SK-N-SH (cell line): ENCODE data around the gene MUC5B. TPM values are rescaled to one million over a fixed set of nuclear protein-coding genes. Genes with fewer than 3 reads are reported as not detected.

Source experiments
- CTCF ChIA-PET: fragments of 300-600, 350-600 bp; formaldehyde crosslinking; extraction: SDS; loops from one replicate; lab custom pipeline; 2021; lab: Yijun Ruan, JAX
- POLR2A ChIA-PET: fragments of 350-600 bp; sonication (Branson Sonifier 250); formaldehyde crosslinking; extraction: SDS; loops from one replicate; lab custom pipeline; 2020; ENCODE audit warnings: antibody characterized with exemption, inconsistent platforms; lab: Yijun Ruan, JAX
- DNase-seq: peaks from one replicate; pipeline ENCODE4 v3.0.0; 2012
- H2AFZ ChIP-seq: fragments of 200-600 bp; sonication (generic); 2 replicates; pipeline ENCODE4 v1.8.1; 2016; ENCODE audit warnings: antibody characterized with exemption, mild to moderate bottlenecking, low read depth
- H3F3A ChIP-seq: fragments of 200-600 bp; sonication (generic); replicated peaks from 2 replicates; pipeline ENCODE3; 2016; ENCODE audit warnings: antibody characterized with exemption, mild to moderate bottlenecking; ENCODE audit not compliant: insufficient read depth
- H3K27ac ChIP-seq, 2 experiments: fragments of 200-500 bp in 1 of 2; fragments of 200-600 bp in 1 of 2; sonication (Bioruptor generic) in 1 of 2; sonication (generic), shearing (Covaris generic) in 1 of 2; 2 replicates each; pipeline versions ENCODE4 v1.5.1 to v1.6.1; 2014 to 2016; ENCODE audit warnings: low read depth in 2 of 2, inconsistent platforms in 1 of 2, low read length in 1 of 2, mild to moderate bottlenecking in 1 of 2, mixed read lengths in 1 of 2
- H3K27me3 ChIP-seq: fragments of 200-600 bp; sonication (generic), shearing (Covaris generic); 2 replicates; pipeline ENCODE4 v1.6.1; 2016; ENCODE audit warnings: mixed run types; ENCODE audit not compliant: insufficient read depth
- H3K36me3 ChIP-seq, 2 experiments: fragments of 200-500 bp in 1 of 2; fragments of 200-600 bp in 1 of 2; sonication (Bioruptor generic) in 1 of 2; sonication (generic) in 1 of 2; replicated peaks in 1 of 2; 2 replicates each; pipeline versions ENCODE3 to v1.5.1; 2014 to 2016; ENCODE audit warnings: low read length in 1 of 2, mild to moderate bottlenecking in 1 of 2; ENCODE audit not compliant: insufficient read depth in 2 of 2, control insufficient read depth in 1 of 2
- H3K4me1 ChIP-seq, 2 experiments: fragments of 200-500 bp in 1 of 2; fragments of 200-600 bp in 1 of 2; sonication (Bioruptor generic) in 1 of 2; sonication (generic), shearing (Covaris generic) in 1 of 2; 2 replicates each; pipeline versions ENCODE4 v1.5.1 to v1.6.1; 2014 to 2016; ENCODE audit warnings: low read depth in 1 of 2, low read length in 1 of 2, mixed run types in 1 of 2; ENCODE audit not compliant: insufficient read depth in 2 of 2, control insufficient read depth in 1 of 2
- H3K4me2 ChIP-seq: fragments of 200-600 bp; sonication (generic), shearing (Covaris generic); 2 replicates; pipeline ENCODE4 v1.6.1; 2017; ENCODE audit warnings: mixed run types
- H3K4me3 ChIP-seq, 2 experiments: fragments of 200-500 bp in 1 of 2; fragments of 200-600 bp in 1 of 2; sonication (Bioruptor generic) in 1 of 2; sonication (generic), shearing (Covaris generic) in 1 of 2; 2 replicates each; pipeline versions ENCODE4 v1.5.1 to v1.8.1; 2014 to 2016; ENCODE audit warnings: low read depth in 2 of 2, inconsistent platforms in 1 of 2, low read length in 1 of 2, mild to moderate bottlenecking in 1 of 2, mixed read lengths in 1 of 2, moderate library complexity in 1 of 2
- H3K79me2 ChIP-seq: fragments of 200-600 bp; sonication (generic); 2 replicates; pipeline ENCODE4 v1.8.1; 2017; ENCODE audit warnings: mild to moderate bottlenecking; ENCODE audit not compliant: insufficient read depth
- H3K9ac ChIP-seq: fragments of 200-600 bp; sonication (generic); 2 replicates; pipeline ENCODE4 v1.6.1; 2017; ENCODE audit warnings: mixed run types
- H3K9me2 ChIP-seq: fragments of 200-600 bp; sonication (generic); 2 replicates; pipeline ENCODE4 v1.6.1; 2017; ENCODE audit warnings: mixed run types
- H3K9me3 ChIP-seq: fragments of 200-600 bp; sonication (generic); 2 replicates; pipeline ENCODE4 v1.6.1; 2017; ENCODE audit warnings: mixed run types, mild to moderate bottlenecking, moderate library complexity
- H4K20me1 ChIP-seq: fragments of 200-600 bp; sonication (generic); 2 replicates; pipeline ENCODE4 v1.6.1; 2017; ENCODE audit warnings: mild to moderate bottlenecking, mixed run types; ENCODE audit not compliant: insufficient read depth
- CHD2 ChIP-seq: fragments of 150-350 bp; IDR thresholded peaks from 2 replicates; pipeline ENCODE4 v1.6.1; 2018; ENCODE audit warnings: low read length; ENCODE audit not compliant: partially characterized antibody
- CTCF ChIP-seq: fragments of 200-600 bp; sonication (generic); IDR thresholded peaks from 2 replicates; pipeline ENCODE4 v1.6.1; 2017; ENCODE audit warnings: antibody characterized with exemption, mild to moderate bottlenecking, moderate library complexity
- EP300 ChIP-seq, 2 experiments: IDR thresholded peaks; 2 replicates each; pipeline versions ENCODE4 v1.4.0 to v1.6.1; 2012; ENCODE audit warnings: borderline replicate concordance in 1 of 2, low read depth in 1 of 2, low read length in 1 of 2
- FOSL2 ChIP-seq: IDR thresholded peaks from 2 replicates; pipeline ENCODE4 v1.4.0; 2012; ENCODE audit warnings: low read depth, mild to moderate bottlenecking, moderate library complexity, borderline replicate concordance
- FOXJ3 ChIP-seq: sonication (generic); formaldehyde crosslinking; IDR thresholded peaks from 2 replicates; pipeline ENCODE4 v1.5.1; 2020; ENCODE audit warnings: mild to moderate bottlenecking, missing genetic modification reagents
- FOXM1 ChIP-seq: IDR thresholded peaks from 2 replicates; pipeline ENCODE4 v1.4.0; 2012; ENCODE audit warnings: low read depth, mild to moderate bottlenecking
- GATA2 ChIP-seq: sonication (generic); formaldehyde crosslinking; IDR thresholded peaks from 2 replicates; pipeline ENCODE4 v1.5.0; 2020; ENCODE audit warnings: mild to moderate bottlenecking, missing genetic modification reagents
- MEF2A ChIP-seq: IDR thresholded peaks from 2 replicates; pipeline ENCODE4 v1.4.0; 2012; ENCODE audit warnings: low read depth, borderline replicate concordance
- NFIC ChIP-seq: IDR thresholded peaks from 2 replicates; pipeline ENCODE4 v1.4.0; 2012; ENCODE audit warnings: borderline replicate concordance
- NRF1 ChIP-seq: IDR thresholded peaks from 2 replicates; pipeline ENCODE4 v1.6.1; 2012; ENCODE audit warnings: low read depth, mild to moderate bottlenecking, low read length
- PBX3 ChIP-seq: IDR thresholded peaks from 2 replicates; pipeline ENCODE4; 2012
- POLR2AphosphoS5 ChIP-seq: IDR thresholded peaks from 2 replicates; pipeline ENCODE4 v1.6.1; 2012; ENCODE audit warnings: low read depth, low read length
- RAD21 ChIP-seq: IDR thresholded peaks from 2 replicates; pipeline ENCODE4 v1.6.1; 2012; ENCODE audit warnings: mild to moderate bottlenecking, low read length
- RXRA ChIP-seq: IDR thresholded peaks from 2 replicates; pipeline ENCODE4 v1.4.0; 2012; ENCODE audit warnings: low read depth, mild to moderate bottlenecking, borderline replicate concordance
- SIN3A ChIP-seq: IDR thresholded peaks from 2 replicates; pipeline ENCODE4 v1.6.1; 2012; ENCODE audit warnings: low read depth, mild to moderate bottlenecking, low read length, moderate library complexity, borderline replicate concordance
- TAF1 ChIP-seq: IDR thresholded peaks from 2 replicates; pipeline ENCODE4 v1.6.1; 2012; ENCODE audit warnings: low read depth, mild to moderate bottlenecking, low read length, moderate library complexity, borderline replicate concordance
- TCF12 ChIP-seq: IDR thresholded peaks from 2 replicates; pipeline ENCODE4 v1.4.0; 2012
- TEAD4 ChIP-seq: IDR thresholded peaks from 2 replicates; pipeline ENCODE4 v1.4.0; 2012; ENCODE audit warnings: mild to moderate bottlenecking, borderline replicate concordance; ENCODE audit not compliant: insufficient read depth
- YY1 ChIP-seq: IDR thresholded peaks from 2 replicates; pipeline ENCODE4 v1.4.0; 2012; ENCODE audit warnings: low read depth, mild to moderate bottlenecking
- WGBS: methylation state at CpG from one replicate; pipeline ENCODE4 v1.1.6; 2017; ENCODE audit warnings: low lambda C conversion rate; 5-methylcytosine and 5-hydroxymethylcytosine counted together
- polyA plus RNA-seq, 3 experiments: library from polyadenylated mRNA; depleted of rRNA; stranded (reverse); fragments of >200 nt; gene quantifications; 2 replicates each; pipeline ENCODE4 v1.2.3, GENCODE V29; 2012
- TF ChIP-seq, protein P1 (sequence below): IDR thresholded peaks from 2 replicates; pipeline ENCODE4 v1.4.0; 2012; ENCODE audit warnings: low read depth

MUC5B gene
- polyA plus RNA-seq, 1 of the 3 experiments (the other 2 are of a cell fraction), result not detected

GRCh38 chr11:1303973-1304372 lies 81.1 kb downstream of the MUC5B start:
- H3K4me2 ChIP-seq, result no peak overlapping the region
- H3F3A ChIP-seq, result no peaks in the 10 kb centered on the region
- peaks cover 0 to 16% of the 10 kb centered on the region in 2 experiments; a peak in 2 of 4 replicates for H3K4me1 ChIP-seq
- 90% methylated on average over 10 of the region's 10 CpGs for WGBS
- DNase-seq, result peak; percentile 31
- H4K20me1 ChIP-seq, result peaks cover 62% of the 10 kb centered on the region
- TF ChIP-seq PBX3 (no peak), TCF12 (no peak), RAD21 (no peak), YY1 (no peak), GATA2 (CRISPR knock-in tag) (no peak), CHD2 (no peak), TEAD4 (no peak), FOXM1 (no peak), MEF2A (no peak), NFIC (no peak), POLR2AphosphoS5 (no peak), CTCF (no peak), TAF1 (no peak), SIN3A (no peak), FOXJ3 (CRISPR knock-in tag) (no peak), NRF1 (no peak), FOSL2 (no peak), EP300 (IDR thresholded peaks at IDR 0.05; ENCODE audit: borderline replicate concordance in 1 of 2, low read depth in 1 of 2, low read length in 1 of 2) (no peak), RXRA (no peak)
- TF ChIP-seq, protein P1, sequence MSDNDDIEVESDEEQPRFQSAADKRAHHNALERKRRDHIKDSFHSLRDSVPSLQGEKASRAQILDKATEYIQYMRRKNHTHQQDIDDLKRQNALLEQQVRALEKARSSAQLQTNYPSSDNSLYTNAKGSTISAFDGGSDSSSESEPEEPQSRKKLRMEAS, result no peak
- POLR2A ChIA-PET, result no interaction called here
- no peaks in the 10 kb centered on the region for H3K27me3 ChIP-seq
- H2AFZ ChIP-seq, result no peak overlapping the region
- no peak overlapping the region for H3K4me3 ChIP-seq
- no peak overlapping the region for H3K27ac ChIP-seq
- no peak overlapping the region for H3K9ac ChIP-seq
- H3K9me2 ChIP-seq, result no peaks in the 10 kb centered on the region
- peaks cover 97% of the 10 kb centered on the region for H3K79me2 ChIP-seq
- peaks cover 0 to 19% of the 10 kb centered on the region in 2 experiments for H3K36me3 ChIP-seq
- H3K9me3 ChIP-seq, result no peaks in the 10 kb centered on the region
- CTCF ChIA-PET, result interaction anchor here (1.2 kb wide), 1 partner anchor 89 kb away, joined by 3 read pairs; no protein-coding TSS in a partner anchor
